ENCODE measurements around the gene DMTF1. TPM values are rescaled to one million over a fixed set of nuclear protein-coding genes. Genes with fewer than 3 reads are reported as not detected.

DMTF1 gene
- total and polyA plus RNA-seq, 9 of the 15 experiments (the other 6 are each of a cell fraction or from before 2014, with no cell fraction given) = 25.7 to 208 (median 74.7) TPM

DNA sequence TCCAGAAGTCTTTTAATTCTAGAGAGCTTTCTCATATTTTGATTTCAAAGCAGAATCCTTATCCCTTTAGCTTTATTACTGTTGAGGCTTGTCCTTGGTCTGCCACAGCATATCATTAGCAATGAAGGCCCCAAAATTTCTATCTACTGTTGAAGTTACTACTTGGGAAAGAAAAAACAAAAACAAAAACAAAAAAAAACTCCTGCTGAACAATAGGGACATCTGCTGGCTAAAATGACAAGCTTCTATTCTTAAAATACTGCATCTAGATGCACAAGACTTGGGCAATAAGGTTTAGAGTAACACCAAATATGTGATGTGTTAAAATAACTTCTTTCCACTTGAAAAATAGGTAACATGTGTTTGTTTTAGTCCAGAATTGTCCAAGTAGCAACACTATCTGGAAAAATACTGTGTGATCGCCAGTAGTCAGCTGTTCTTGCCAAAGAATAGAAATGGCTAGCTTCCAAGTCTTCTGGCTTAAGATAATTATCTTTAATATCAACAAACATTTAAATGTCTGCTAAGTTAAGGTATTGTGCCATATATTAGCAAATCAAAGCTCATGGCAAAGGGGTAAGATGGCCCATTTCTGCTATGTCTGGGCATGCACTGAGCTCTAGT, 3.8 kb upstream of the DMTF1 start (continued):
- TF ChIP-seq, protein P1, sequence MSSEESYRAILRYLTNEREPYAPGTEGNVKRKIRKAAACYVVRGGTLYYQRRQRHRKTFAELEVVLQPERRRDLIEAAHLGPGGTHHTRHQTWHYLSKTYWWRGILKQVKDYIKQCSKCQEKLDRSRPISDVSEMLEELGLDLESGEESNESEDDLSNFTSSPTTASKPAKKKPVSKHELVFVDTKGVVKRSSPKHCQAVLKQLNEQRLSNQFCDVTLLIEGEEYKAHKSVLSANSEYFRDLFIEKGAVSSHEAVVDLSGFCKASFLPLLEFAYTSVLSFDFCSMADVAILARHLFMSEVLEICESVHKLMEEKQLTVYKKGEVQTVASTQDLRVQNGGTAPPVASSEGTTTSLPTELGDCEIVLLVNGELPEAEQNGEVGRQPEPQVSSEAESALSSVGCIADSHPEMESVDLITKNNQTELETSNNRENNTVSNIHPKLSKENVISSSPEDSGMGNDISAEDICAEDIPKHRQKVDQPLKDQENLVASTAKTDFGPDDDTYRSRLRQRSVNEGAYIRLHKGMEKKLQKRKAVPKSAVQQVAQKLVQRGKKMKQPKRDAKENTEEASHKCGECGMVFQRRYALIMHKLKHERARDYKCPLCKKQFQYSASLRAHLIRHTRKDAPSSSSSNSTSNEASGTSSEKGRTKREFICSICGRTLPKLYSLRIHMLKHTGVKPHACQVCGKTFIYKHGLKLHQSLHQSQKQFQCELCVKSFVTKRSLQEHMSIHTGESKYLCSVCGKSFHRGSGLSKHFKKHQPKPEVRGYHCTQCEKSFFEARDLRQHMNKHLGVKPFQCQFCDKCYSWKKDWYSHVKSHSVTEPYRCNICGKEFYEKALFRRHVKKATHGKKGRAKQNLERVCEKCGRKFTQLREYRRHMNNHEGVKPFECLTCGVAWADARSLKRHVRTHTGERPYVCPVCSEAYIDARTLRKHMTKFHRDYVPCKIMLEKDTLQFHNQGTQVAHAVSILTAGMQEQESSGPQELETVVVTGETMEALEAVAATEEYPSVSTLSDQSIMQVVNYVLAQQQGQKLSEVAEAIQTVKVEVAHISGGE (CRISPR knock-in tag; IDR thresholded peaks at IDR 0.05) = no peak
- TF ChIP-seq XRCC4 (IDR thresholded peaks at IDR 0.05; ENCODE audit: extremely low read depth, insufficient read depth, insufficient read length) (no peak), GTF2E2 (tag; IDR thresholded peaks at IDR 0.05) (no peak), TAL1 (IDR thresholded peaks at IDR 0.05) (0 out of 2 replicates have a peak, but pooled peaks have one; percentile 9), SMAD3 (CRISPR knock-in tag; conservative IDR thresholded peaks at IDR 0.05) (no peak), TEAD2 (tag; IDR thresholded peaks at IDR 0.05) (no peak), RFX5 (IDR thresholded peaks at IDR 0.05; ENCODE audit: low read depth, low read length) (no peak), SRSF7 (optimal IDR thresholded peaks at IDR 0.05; ENCODE audit: low read depth, low read length) (no peak), MYBL2 (IDR thresholded peaks at IDR 0.05; ENCODE audit: low read depth) (no peak), MYBL2 (CRISPR knock-in tag; IDR thresholded peaks at IDR 0.05; ENCODE audit: borderline replicate concordance) (no peak)
- TF ChIP-seq, protein P2, sequence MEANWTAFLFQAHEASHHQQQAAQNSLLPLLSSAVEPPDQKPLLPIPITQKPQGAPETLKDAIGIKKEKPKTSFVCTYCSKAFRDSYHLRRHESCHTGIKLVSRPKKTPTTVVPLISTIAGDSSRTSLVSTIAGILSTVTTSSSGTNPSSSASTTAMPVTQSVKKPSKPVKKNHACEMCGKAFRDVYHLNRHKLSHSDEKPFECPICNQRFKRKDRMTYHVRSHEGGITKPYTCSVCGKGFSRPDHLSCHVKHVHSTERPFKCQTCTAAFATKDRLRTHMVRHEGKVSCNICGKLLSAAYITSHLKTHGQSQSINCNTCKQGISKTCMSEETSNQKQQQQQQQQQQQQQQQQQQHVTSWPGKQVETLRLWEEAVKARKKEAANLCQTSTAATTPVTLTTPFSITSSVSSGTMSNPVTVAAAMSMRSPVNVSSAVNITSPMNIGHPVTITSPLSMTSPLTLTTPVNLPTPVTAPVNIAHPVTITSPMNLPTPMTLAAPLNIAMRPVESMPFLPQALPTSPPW (CRISPR knock-in tag; IDR thresholded peaks at IDR 0.05) = peak; percentile 49; the same call in 1 of the 2 replicates
- TF ChIP-seq, protein P3, sequence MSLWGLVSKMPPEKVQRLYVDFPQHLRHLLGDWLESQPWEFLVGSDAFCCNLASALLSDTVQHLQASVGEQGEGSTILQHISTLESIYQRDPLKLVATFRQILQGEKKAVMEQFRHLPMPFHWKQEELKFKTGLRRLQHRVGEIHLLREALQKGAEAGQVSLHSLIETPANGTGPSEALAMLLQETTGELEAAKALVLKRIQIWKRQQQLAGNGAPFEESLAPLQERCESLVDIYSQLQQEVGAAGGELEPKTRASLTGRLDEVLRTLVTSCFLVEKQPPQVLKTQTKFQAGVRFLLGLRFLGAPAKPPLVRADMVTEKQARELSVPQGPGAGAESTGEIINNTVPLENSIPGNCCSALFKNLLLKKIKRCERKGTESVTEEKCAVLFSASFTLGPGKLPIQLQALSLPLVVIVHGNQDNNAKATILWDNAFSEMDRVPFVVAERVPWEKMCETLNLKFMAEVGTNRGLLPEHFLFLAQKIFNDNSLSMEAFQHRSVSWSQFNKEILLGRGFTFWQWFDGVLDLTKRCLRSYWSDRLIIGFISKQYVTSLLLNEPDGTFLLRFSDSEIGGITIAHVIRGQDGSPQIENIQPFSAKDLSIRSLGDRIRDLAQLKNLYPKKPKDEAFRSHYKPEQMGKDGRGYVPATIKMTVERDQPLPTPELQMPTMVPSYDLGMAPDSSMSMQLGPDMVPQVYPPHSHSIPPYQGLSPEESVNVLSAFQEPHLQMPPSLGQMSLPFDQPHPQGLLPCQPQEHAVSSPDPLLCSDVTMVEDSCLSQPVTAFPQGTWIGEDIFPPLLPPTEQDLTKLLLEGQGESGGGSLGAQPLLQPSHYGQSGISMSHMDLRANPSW (CRISPR knock-in tag; IDR thresholded peaks at IDR 0.05) = no peak
- TF ChIP-seq, protein P4, sequence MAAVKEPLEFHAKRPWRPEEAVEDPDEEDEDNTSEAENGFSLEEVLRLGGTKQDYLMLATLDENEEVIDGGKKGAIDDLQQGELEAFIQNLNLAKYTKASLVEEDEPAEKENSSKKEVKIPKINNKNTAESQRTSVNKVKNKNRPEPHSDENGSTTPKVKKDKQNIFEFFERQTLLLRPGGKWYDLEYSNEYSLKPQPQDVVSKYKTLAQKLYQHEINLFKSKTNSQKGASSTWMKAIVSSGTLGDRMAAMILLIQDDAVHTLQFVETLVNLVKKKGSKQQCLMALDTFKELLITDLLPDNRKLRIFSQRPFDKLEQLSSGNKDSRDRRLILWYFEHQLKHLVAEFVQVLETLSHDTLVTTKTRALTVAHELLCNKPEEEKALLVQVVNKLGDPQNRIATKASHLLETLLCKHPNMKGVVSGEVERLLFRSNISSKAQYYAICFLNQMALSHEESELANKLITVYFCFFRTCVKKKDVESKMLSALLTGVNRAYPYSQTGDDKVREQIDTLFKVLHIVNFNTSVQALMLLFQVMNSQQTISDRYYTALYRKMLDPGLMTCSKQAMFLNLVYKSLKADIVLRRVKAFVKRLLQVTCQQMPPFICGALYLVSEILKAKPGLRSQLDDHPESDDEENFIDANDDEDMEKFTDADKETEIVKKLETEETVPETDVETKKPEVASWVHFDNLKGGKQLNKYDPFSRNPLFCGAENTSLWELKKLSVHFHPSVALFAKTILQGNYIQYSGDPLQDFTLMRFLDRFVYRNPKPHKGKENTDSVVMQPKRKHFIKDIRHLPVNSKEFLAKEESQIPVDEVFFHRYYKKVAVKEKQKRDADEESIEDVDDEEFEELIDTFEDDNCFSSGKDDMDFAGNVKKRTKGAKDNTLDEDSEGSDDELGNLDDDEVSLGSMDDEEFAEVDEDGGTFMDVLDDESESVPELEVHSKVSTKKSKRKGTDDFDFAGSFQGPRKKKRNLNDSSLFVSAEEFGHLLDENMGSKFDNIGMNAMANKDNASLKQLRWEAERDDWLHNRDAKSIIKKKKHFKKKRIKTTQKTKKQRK (IDR thresholded peaks at IDR 0.05; ENCODE audit: borderline replicate concordance, low read depth, low read length) = no peak
- TF ChIP-seq, protein P5, sequence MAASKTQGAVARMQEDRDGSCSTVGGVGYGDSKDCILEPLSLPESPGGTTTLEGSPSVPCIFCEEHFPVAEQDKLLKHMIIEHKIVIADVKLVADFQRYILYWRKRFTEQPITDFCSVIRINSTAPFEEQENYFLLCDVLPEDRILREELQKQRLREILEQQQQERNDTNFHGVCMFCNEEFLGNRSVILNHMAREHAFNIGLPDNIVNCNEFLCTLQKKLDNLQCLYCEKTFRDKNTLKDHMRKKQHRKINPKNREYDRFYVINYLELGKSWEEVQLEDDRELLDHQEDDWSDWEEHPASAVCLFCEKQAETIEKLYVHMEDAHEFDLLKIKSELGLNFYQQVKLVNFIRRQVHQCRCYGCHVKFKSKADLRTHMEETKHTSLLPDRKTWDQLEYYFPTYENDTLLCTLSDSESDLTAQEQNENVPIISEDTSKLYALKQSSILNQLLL (CRISPR knock-in tag; IDR thresholded peaks at IDR 0.05; ENCODE audit: borderline replicate concordance) = no peak

Measured in K562 (cell line).